HepG2 (cell line): ENCODE data around the gene RPS2. TPM values are rescaled to one million over a fixed set of nuclear protein-coding genes. Genes with fewer than 3 reads are reported as not detected.

Experiments
- BCL6 ChIP-seq: IDR thresholded peaks from 2 replicates; pipeline ENCODE4 v1.6.1; 2016; ENCODE audit warnings: missing genetic modification reagents, missing compliant biosample characterization
- EZH2 ChIP-seq: conservative IDR thresholded peaks from 2 replicates; pipeline ENCODE4 v1.6.1; 2012; ENCODE audit warnings: mild to moderate bottlenecking, low read depth, low read length, moderate library complexity
- HES4 ChIP-seq: sonication (generic); formaldehyde crosslinking; IDR thresholded peaks from 2 replicates; pipeline ENCODE4 v1.9.0; 2021; ENCODE audit warnings: mild to moderate bottlenecking, missing genetic modification reagents, borderline replicate concordance
- IKZF4 ChIP-seq: sonication (generic); formaldehyde crosslinking; IDR thresholded peaks from 2 replicates; pipeline ENCODE4 v1.5.1; 2020; ENCODE audit warnings: borderline replicate concordance, mild to moderate bottlenecking, low read depth, missing genetic modification reagents; ENCODE audit errors: not compliant biosample characterization
- NFKB2 ChIP-seq: sonication (generic); formaldehyde crosslinking; IDR thresholded peaks from 2 replicates; pipeline ENCODE4 v1.4.0; 2020; ENCODE audit warnings: missing genetic modification reagents, borderline replicate concordance
- NONO ChIP-seq, 2 experiments: fragments of 450-650 bp in 1 of 2; sonication (generic) in 1 of 2; formaldehyde crosslinking in 1 of 2; IDR thresholded peaks in 1 of 2; conservative IDR thresholded peaks in 1 of 2; 2 replicates each; pipeline versions ENCODE4 v1.6.1 to v1.8.0; 2017 to 2022; ENCODE audit warnings: mild to moderate bottlenecking in 1 of 2, missing genetic modification reagents in 1 of 2, moderate library complexity in 1 of 2
- PRDM4 ChIP-seq: sonication (generic); formaldehyde crosslinking; IDR thresholded peaks from 2 replicates; pipeline ENCODE4 v1.9.0; 2021; ENCODE audit warnings: missing genetic modification reagents, borderline replicate concordance
- PREB ChIP-seq: sonication (generic); formaldehyde crosslinking; IDR thresholded peaks from 2 replicates; pipeline ENCODE4 v1.4.0; 2020; ENCODE audit warnings: missing genetic modification reagents
- PTBP1 ChIP-seq: fragments of 200-400 bp; formaldehyde crosslinking; IDR thresholded peaks from 2 replicates; pipeline ENCODE4 v1.6.1; 2018; ENCODE audit warnings: low read length, low read depth; ENCODE audit not compliant: poor library complexity, severe bottlenecking
- TP53 ChIP-seq: sonication (generic); formaldehyde crosslinking; conservative IDR thresholded peaks from 2 replicates; pipeline ENCODE4 v1.4.0; 2020; ENCODE audit warnings: missing genetic modification reagents
- ZNF317 ChIP-seq: sonication (generic); formaldehyde crosslinking; IDR thresholded peaks from 2 replicates; pipeline ENCODE4 v1.5.0; 2020; ENCODE audit warnings: mild to moderate bottlenecking, missing genetic modification reagents
- ZNF335 ChIP-seq: sonication (generic); formaldehyde crosslinking; IDR thresholded peaks from 2 replicates; pipeline ENCODE4 v1.4.0; 2020; ENCODE audit warnings: missing genetic modification reagents
- ZNF468 ChIP-seq: sonication (generic); formaldehyde crosslinking; IDR thresholded peaks from 2 replicates; pipeline ENCODE4 v1.8.0; 2022; ENCODE audit warnings: mild to moderate bottlenecking, moderate library complexity, missing genetic modification reagents
- ZNF562 ChIP-seq: sonication (generic); formaldehyde crosslinking; IDR thresholded peaks from 2 replicates; pipeline ENCODE4 v1.8.0; 2022; ENCODE audit warnings: missing genetic modification reagents, borderline replicate concordance
- ZNF878 ChIP-seq: sonication (generic); formaldehyde crosslinking; IDR thresholded peaks from 2 replicates; pipeline ENCODE4 v1.8.1; 2023; ENCODE audit warnings: mild to moderate bottlenecking, missing genetic modification reagents, moderate library complexity
- polyA plus RNA-seq, 8 experiments: library from polyadenylated mRNA; depleted of rRNA in 3 of 8; stranded (reverse) in 7 of 8; unstranded in 1 of 8; fragments of >200 nt; fragmentation: Illumina TruSeq in 4 of 8; extraction: Trizol in 4 of 8; gene quantifications; 2 replicates each; pipeline versions ENCODE4 v1.2.1 to v1.2.3, GENCODE V29; 2011 to 2016; ENCODE audit warnings: low read depth in 4 of 8, missing spikeins in 1 of 8, mixed read lengths in 1 of 8; ENCODE audit not compliant: insufficient read depth in 1 of 8
- total RNA-seq, 5 experiments: library from RNA; depleted of rRNA; stranded (reverse); fragments of >200 nt; fragmentation: Illumina TruSeq; extraction: Trizol; gene quantifications; 2 replicates each; pipeline ENCODE4 v1.2.3, GENCODE V29; 2016; ENCODE audit warnings: low read depth in 1 of 5
- TF ChIP-seq, protein P1 (sequence below): fragments of 450-650 bp; IDR thresholded peaks from 2 replicates; pipeline ENCODE4 v1.6.1; 2017

Gene RPS2
- total and polyA plus RNA-seq, 2 of the 13 experiments (the other 11 are each of a cell fraction or from before 2014, with no cell fraction given) = 1,908 to 4,514 TPM

DNA sequence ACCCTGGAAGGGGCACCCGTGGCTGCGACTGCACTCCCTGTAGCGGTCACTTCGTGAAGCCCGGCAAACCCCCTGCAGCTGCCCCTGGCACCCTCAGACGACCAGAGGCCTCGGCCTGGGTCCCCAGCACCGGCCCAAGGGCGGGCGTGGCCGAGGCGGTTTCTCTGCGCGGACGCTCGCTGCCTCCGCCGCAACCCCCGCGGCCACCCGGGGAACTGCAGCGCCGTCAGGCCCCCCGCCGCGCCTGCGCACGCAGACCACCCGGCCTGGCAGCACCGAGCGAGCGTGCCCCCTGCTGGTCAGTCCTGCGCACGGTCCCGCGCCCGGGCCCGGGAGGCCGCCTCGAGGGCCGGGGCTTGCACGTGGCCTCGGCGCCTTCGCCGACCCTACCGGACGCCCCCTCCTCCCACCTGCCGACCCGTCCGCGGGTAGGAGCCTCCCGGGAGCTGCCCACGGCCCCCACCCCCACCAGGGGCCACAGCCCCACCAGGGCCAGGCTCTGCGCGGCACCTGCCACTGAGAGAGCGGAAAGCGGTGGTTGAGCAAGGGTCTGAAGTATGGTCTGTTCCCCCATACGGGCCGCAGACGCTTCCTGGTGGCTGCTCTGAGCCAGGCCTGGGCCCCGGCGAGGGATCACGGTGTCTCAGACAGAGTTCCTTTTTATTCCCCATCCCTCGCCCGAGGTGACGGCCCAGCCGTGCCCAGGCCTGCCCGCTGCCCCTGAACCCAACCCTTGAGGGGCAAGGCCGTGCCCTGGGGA lies 34.9 kb downstream of the RPS2 start (continued):
- TF ChIP-seq PTBP1 (no peak), PREB (CRISPR knock-in tag) (no peak), ZNF335 (CRISPR knock-in tag) (no peak), ZNF878 (CRISPR knock-in tag) (no peak), ZNF317 (CRISPR knock-in tag) (no peak), EZH2 (no peak), TP53 (CRISPR knock-in tag) (no peak), NONO (IDR thresholded peaks at IDR 0.05) (no peak), NONO (CRISPR knock-in tag; conservative IDR thresholded peaks at IDR 0.05) (peak; percentile 90), BCL6 (CRISPR knock-in tag) (no peak), IKZF4 (CRISPR knock-in tag) (peak; percentile 89), HES4 (no peak), ZNF468 (CRISPR knock-in tag) (peak; percentile 88; the same call in 1 of the 2 replicates), PRDM4 (CRISPR knock-in tag) (no peak), ZNF562 (CRISPR knock-in tag) (no peak), NFKB2 (CRISPR knock-in tag) (peak; percentile 88; the same call in 1 of the 2 replicates)
- TF ChIP-seq, protein P1, sequence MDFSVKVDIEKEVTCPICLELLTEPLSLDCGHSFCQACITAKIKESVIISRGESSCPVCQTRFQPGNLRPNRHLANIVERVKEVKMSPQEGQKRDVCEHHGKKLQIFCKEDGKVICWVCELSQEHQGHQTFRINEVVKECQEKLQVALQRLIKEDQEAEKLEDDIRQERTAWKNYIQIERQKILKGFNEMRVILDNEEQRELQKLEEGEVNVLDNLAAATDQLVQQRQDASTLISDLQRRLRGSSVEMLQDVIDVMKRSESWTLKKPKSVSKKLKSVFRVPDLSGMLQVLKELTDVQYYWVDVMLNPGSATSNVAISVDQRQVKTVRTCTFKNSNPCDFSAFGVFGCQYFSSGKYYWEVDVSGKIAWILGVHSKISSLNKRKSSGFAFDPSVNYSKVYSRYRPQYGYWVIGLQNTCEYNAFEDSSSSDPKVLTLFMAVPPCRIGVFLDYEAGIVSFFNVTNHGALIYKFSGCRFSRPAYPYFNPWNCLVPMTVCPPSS = no peak
